ENCODE measurements around the gene GRID2. TPM values are rescaled to one million over a fixed set of nuclear protein-coding genes. Genes with fewer than 3 reads are reported as not detected.

The GRID2 gene
- total RNA-seq, 1 donor from 2014 or later, result 2.1 TPM

DNA sequence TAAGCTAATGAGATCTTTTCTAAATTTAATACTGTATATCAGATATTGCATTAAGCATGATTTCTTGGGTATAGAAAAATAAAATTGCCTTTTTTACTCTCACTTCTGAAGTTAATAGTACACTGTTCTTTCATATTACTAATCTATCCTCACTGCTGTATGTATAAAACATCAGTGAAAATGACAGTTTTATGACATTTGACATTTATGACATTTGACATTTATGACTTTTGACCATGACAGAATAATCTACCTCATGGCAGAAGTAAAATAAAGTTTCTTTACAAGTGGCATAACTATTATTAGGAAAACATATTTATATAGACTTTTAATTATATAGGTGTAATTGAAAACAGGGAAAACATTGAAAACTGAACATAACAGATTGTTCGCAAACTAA is 13.3 kb downstream of the GRID2 start:
- TF ChIP-seq, protein P1, sequence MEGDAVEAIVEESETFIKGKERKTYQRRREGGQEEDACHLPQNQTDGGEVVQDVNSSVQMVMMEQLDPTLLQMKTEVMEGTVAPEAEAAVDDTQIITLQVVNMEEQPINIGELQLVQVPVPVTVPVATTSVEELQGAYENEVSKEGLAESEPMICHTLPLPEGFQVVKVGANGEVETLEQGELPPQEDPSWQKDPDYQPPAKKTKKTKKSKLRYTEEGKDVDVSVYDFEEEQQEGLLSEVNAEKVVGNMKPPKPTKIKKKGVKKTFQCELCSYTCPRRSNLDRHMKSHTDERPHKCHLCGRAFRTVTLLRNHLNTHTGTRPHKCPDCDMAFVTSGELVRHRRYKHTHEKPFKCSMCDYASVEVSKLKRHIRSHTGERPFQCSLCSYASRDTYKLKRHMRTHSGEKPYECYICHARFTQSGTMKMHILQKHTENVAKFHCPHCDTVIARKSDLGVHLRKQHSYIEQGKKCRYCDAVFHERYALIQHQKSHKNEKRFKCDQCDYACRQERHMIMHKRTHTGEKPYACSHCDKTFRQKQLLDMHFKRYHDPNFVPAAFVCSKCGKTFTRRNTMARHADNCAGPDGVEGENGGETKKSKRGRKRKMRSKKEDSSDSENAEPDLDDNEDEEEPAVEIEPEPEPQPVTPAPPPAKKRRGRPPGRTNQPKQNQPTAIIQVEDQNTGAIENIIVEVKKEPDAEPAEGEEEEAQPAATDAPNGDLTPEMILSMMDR (IDR thresholded peaks at IDR 0.05; ENCODE audit: partially characterized antibody, unreplicated experiment), result no peak
- DNase-seq, result no peak
- no peak overlapping the region for H3K4me3 Mint-ChIP-seq (ENCODE audit: unreplicated experiment)
- no peaks in the 10 kb centered on the region for H3K36me3 Mint-ChIP-seq (ENCODE audit: unreplicated experiment)
- no peak overlapping the region for H3K27ac Mint-ChIP-seq (ENCODE audit: unreplicated experiment)
- H3K27me3 Mint-ChIP-seq (ENCODE audit: unreplicated experiment), result no peaks in the 10 kb centered on the region
- no peaks in the 10 kb centered on the region for H3K9me3 Mint-ChIP-seq (ENCODE audit: unreplicated experiment)
- no peaks in the 10 kb centered on the region for H3K4me1 Mint-ChIP-seq (ENCODE audit: low read depth, unreplicated experiment)

GRCh38 chr4:92328095-92328494 is 24.3 kb downstream of the GRID2 start:
- no peak overlapping the region for H3K4me3 Mint-ChIP-seq (ENCODE audit: unreplicated experiment)
- TF ChIP-seq, protein P1 (IDR thresholded peaks at IDR 0.05; ENCODE audit: partially characterized antibody, unreplicated experiment), result no peak
- H3K9me3 Mint-ChIP-seq (ENCODE audit: unreplicated experiment), result no peaks in the 10 kb centered on the region
- H3K4me1 Mint-ChIP-seq (ENCODE audit: low read depth, unreplicated experiment), result peaks cover 3% of the 10 kb centered on the region
- no peaks in the 10 kb centered on the region for H3K36me3 Mint-ChIP-seq (ENCODE audit: unreplicated experiment)
- no peak overlapping the region for H3K27ac Mint-ChIP-seq (ENCODE audit: unreplicated experiment)
- H3K27me3 Mint-ChIP-seq (ENCODE audit: unreplicated experiment), result no peaks in the 10 kb centered on the region
- no peak for DNase-seq

DNA sequence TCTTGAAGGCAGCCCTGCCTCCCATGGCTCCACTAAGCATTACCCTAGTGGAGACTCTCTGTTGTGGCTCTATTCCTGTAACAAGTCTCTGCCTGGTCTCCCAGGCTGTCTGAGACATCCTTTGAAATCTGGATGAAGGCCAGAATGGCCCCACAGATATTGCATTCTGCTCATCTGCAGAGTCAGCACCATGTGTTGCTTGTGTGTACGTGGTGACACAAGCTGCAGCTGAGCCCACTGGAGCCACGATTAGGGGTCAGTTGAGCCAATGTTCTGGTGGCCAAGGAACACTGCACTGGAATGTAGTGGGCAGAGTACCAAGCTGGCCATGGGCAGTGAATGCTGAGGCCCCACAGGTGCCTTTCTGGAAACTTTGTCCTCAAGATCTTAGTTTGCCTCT is 29.2 kb downstream of the GRID2 start:
- no peak overlapping the region for H3K4me3 Mint-ChIP-seq (ENCODE audit: unreplicated experiment)
- DNase-seq, result no peak
- H3K9me3 Mint-ChIP-seq (ENCODE audit: unreplicated experiment), result no peaks in the 10 kb centered on the region
- TF ChIP-seq, protein P1 (IDR thresholded peaks at IDR 0.05; ENCODE audit: partially characterized antibody, unreplicated experiment), result no peak
- H3K27ac Mint-ChIP-seq (ENCODE audit: unreplicated experiment), result no peak overlapping the region
- peaks cover 2% of the 10 kb centered on the region for H3K27me3 Mint-ChIP-seq (ENCODE audit: unreplicated experiment)
- H3K36me3 Mint-ChIP-seq (ENCODE audit: unreplicated experiment), result no peaks in the 10 kb centered on the region
- H3K4me1 Mint-ChIP-seq (ENCODE audit: low read depth, unreplicated experiment), result peaks cover 3% of the 10 kb centered on the region

DNA sequence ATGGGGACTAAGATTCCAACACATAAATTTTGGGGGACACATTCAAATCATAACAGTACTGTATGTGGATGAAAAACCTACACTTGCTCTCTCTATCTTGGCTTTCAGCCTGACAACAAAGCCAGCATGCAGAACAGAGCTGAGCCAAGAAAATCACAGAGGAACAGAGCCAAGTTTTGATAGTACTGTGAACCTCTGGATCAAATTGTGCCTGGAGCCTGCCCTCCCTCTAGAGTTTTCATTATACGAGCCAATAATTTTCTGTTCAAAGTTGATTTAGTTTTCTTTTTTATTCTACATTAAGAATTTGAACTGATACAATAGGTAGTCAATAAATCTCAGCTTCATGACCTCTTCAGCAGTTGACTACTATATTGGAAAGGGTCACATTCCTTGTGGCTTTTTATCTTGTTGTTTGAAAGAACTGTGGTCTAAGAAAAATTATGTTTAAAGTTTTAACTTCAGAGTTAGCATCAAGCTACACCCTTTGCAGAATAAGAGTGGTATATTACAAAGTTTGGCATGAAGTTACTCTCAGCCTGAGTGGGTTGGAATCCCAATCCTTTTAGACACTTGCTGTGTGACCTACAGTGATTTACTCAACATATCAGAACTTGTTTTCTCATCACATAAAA is 31.1 kb downstream of the GRID2 start:
- Mint-ChIP-seq H3K27me3 (ENCODE audit: unreplicated experiment) (peaks cover 2% of the 10 kb centered on the region), H3K4me3 (ENCODE audit: unreplicated experiment) (no peak overlapping the region), H3K4me1 (ENCODE audit: low read depth, unreplicated experiment) (peaks cover 3% of the 10 kb centered on the region), H3K9me3 (ENCODE audit: unreplicated experiment) (no peaks in the 10 kb centered on the region), H3K27ac (ENCODE audit: unreplicated experiment) (no peak overlapping the region), H3K36me3 (ENCODE audit: unreplicated experiment) (no peaks in the 10 kb centered on the region)
- no peak for DNase-seq
- TF ChIP-seq, protein P1 (IDR thresholded peaks at IDR 0.05; ENCODE audit: partially characterized antibody, unreplicated experiment), result no peak

DNA sequence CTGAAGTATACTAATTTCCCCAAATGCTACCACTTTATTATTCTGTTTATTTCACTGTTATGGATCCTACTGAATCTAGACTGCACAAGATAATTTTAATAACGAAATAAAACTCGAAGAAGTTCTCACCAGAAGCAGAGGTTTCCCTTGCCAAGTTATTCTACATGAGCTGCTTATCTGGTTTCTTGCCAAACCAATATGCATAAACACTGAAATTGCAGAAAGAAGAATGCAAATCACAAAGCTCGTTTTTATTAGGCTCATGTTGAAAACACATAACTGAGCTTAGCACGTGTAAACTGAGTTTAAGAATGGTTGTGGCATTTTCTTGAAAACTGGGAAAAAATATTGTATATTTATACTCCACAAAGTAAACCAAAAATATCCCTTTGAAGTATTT is 35.9 kb downstream of the GRID2 start:
- TF ChIP-seq, protein P1 (IDR thresholded peaks at IDR 0.05; ENCODE audit: partially characterized antibody, unreplicated experiment), result no peak
- Mint-ChIP-seq H3K4me1 (ENCODE audit: low read depth, unreplicated experiment) (no peaks in the 10 kb centered on the region), H3K4me3 (ENCODE audit: unreplicated experiment) (no peak overlapping the region), H3K36me3 (ENCODE audit: unreplicated experiment) (no peaks in the 10 kb centered on the region), H3K27me3 (ENCODE audit: unreplicated experiment) (no peaks in the 10 kb centered on the region), H3K9me3 (ENCODE audit: unreplicated experiment) (no peaks in the 10 kb centered on the region), H3K27ac (ENCODE audit: unreplicated experiment) (no peak overlapping the region)
- DNase-seq, result no peak
